ENCODE data around the gene GARIN5B. TPM values are rescaled to one million over a fixed set of nuclear protein-coding genes. Genes with fewer than 3 reads are reported as not detected.

GARIN5B gene
- total RNA-seq, 1 donor from 2014 or later, result not detected

GRCh38 chr19:55370305-55370988 is 7.4 kb upstream of the GARIN5B start, which contains the start of gene IL11:
Gene IL11, minus strand, starts transcription at chr19:55370463. Its CDS starts 153 bp downstream, at chr19:55370310.
- no peak within 1 kb of the TSS for H3K9ac ChIP-seq (ENCODE audit: low read depth in 1 of 3, low read length in 3 of 3)
- H3K4me3 ChIP-seq (ENCODE audit: low read length in 3 of 3), result peak within 1 kb of the TSS in 1 of 3 donors; percentile 40
- peaks cover 0 to 4% (median 0%) of the 10 kb centered on the region in 3 donors for H3K4me1 ChIP-seq (ENCODE audit: control insufficient read depth in 3 of 3, insufficient read depth in 3 of 3, low read length in 3 of 3)
- no peaks in the 10 kb centered on the region for H3K36me3 ChIP-seq (ENCODE audit: control insufficient read depth in 3 of 3, insufficient read depth in 3 of 3, low read length in 3 of 3)
- peaks cover 56 to 62% (median 58%) of the 10 kb centered on the region in 3 donors for H3K27me3 ChIP-seq (ENCODE audit: control insufficient read depth in 3 of 3, insufficient read depth in 3 of 3, low read length in 3 of 3)
- no peaks in the 10 kb centered on the region for H3K9me3 ChIP-seq (ENCODE audit: control insufficient read depth in 3 of 3, low read length in 3 of 3)
- H3K27ac ChIP-seq (ENCODE audit: low read depth, low read length), result no peak within 1 kb of the TSS

GRCh38 chr19:55369653-55370304 is 6.7 kb upstream of the GARIN5B start:
- no peaks in the 10 kb centered on the region for H3K36me3 ChIP-seq (ENCODE audit: control insufficient read depth in 3 of 3, insufficient read depth in 3 of 3, low read length in 3 of 3)
- H3K9me3 ChIP-seq (ENCODE audit: control insufficient read depth in 3 of 3, low read length in 3 of 3), result no peaks in the 10 kb centered on the region
- peak overlapping the region in 1 of 3 donors; percentile 40 for H3K4me3 ChIP-seq (ENCODE audit: low read length in 3 of 3)
- peaks cover 51 to 59% (median 55%) of the 10 kb centered on the region in 3 donors for H3K27me3 ChIP-seq (ENCODE audit: control insufficient read depth in 3 of 3, insufficient read depth in 3 of 3, low read length in 3 of 3)
- peaks cover 0 to 4% (median 0%) of the 10 kb centered on the region in 3 donors for H3K4me1 ChIP-seq (ENCODE audit: control insufficient read depth in 3 of 3, insufficient read depth in 3 of 3, low read length in 3 of 3)
- no peak overlapping the region for H3K9ac ChIP-seq (ENCODE audit: low read depth in 1 of 3, low read length in 3 of 3)
- H3K27ac ChIP-seq (ENCODE audit: low read depth, low read length), result no peak overlapping the region

GRCh38 chr19:55368701-55369563 is 5.9 kb upstream of the GARIN5B start:
- Histone ChIP-seq H3K27ac (ENCODE audit: low read depth, low read length) (no peak overlapping the region), H3K4me3 (ENCODE audit: low read length in 3 of 3) (no peak overlapping the region), H3K9ac (ENCODE audit: low read depth in 1 of 3, low read length in 3 of 3) (no peak overlapping the region), H3K9me3 (ENCODE audit: control insufficient read depth in 3 of 3, low read length in 3 of 3) (no peaks in the 10 kb centered on the region), H3K27me3 (ENCODE audit: control insufficient read depth in 3 of 3, insufficient read depth in 3 of 3, low read length in 3 of 3) (peaks cover 48 to 53% (median 52%) of the 10 kb centered on the region in 3 donors), H3K36me3 (ENCODE audit: control insufficient read depth in 3 of 3, insufficient read depth in 3 of 3, low read length in 3 of 3) (no peaks in the 10 kb centered on the region), H3K4me1 (ENCODE audit: control insufficient read depth in 3 of 3, insufficient read depth in 3 of 3, low read length in 3 of 3) (peaks cover 0 to 3% (median 0%) of the 10 kb centered on the region in 3 donors)

GRCh38 chr19:55368106-55368505 is 5.0 kb upstream of the GARIN5B start:
- no peaks in the 10 kb centered on the region for H3K36me3 ChIP-seq (ENCODE audit: control insufficient read depth in 3 of 3, insufficient read depth in 3 of 3, low read length in 3 of 3)
- peaks cover 0 to 3% (median 0%) of the 10 kb centered on the region in 3 donors for H3K4me1 ChIP-seq (ENCODE audit: control insufficient read depth in 3 of 3, insufficient read depth in 3 of 3, low read length in 3 of 3)
- no peaks in the 10 kb centered on the region for H3K9me3 ChIP-seq (ENCODE audit: control insufficient read depth in 3 of 3, low read length in 3 of 3)
- no peak overlapping the region for H3K27ac ChIP-seq (ENCODE audit: low read depth, low read length)
- no peak overlapping the region for H3K4me3 ChIP-seq (ENCODE audit: low read length in 3 of 3)
- H3K27me3 ChIP-seq (ENCODE audit: control insufficient read depth in 3 of 3, insufficient read depth in 3 of 3, low read length in 3 of 3), result peaks cover 42 to 47% (median 47%) of the 10 kb centered on the region in 3 donors
- no peak overlapping the region for H3K9ac ChIP-seq (ENCODE audit: low read depth in 1 of 3, low read length in 3 of 3)

GRCh38 chr19:55366790-55367189 is 3.7 kb upstream of the GARIN5B start:
- Histone ChIP-seq H3K9me3 (ENCODE audit: control insufficient read depth in 3 of 3, low read length in 3 of 3) (no peaks in the 10 kb centered on the region), H3K4me3 (ENCODE audit: low read length in 3 of 3) (no peak overlapping the region), H3K36me3 (ENCODE audit: control insufficient read depth in 3 of 3, insufficient read depth in 3 of 3, low read length in 3 of 3) (no peaks in the 10 kb centered on the region), H3K27me3 (ENCODE audit: control insufficient read depth in 3 of 3, insufficient read depth in 3 of 3, low read length in 3 of 3) (peaks cover 31 to 36% (median 35%) of the 10 kb centered on the region in 3 donors), H3K9ac (ENCODE audit: low read depth in 1 of 3, low read length in 3 of 3) (no peak overlapping the region), H3K4me1 (ENCODE audit: control insufficient read depth in 3 of 3, insufficient read depth in 3 of 3, low read length in 3 of 3) (peaks cover 0 to 3% (median 0%) of the 10 kb centered on the region in 3 donors), H3K27ac (ENCODE audit: low read depth, low read length) (no peak overlapping the region)

GRCh38 chr19:55365964-55366363 is 2.9 kb upstream of the GARIN5B start:
- Histone ChIP-seq H3K27me3 (ENCODE audit: control insufficient read depth in 3 of 3, insufficient read depth in 3 of 3, low read length in 3 of 3) (peaks cover 25 to 33% (median 29%) of the 10 kb centered on the region in 3 donors), H3K36me3 (ENCODE audit: control insufficient read depth in 3 of 3, insufficient read depth in 3 of 3, low read length in 3 of 3) (no peaks in the 10 kb centered on the region), H3K9me3 (ENCODE audit: control insufficient read depth in 3 of 3, low read length in 3 of 3) (no peaks in the 10 kb centered on the region), H3K9ac (ENCODE audit: low read depth in 1 of 3, low read length in 3 of 3) (no peak overlapping the region), H3K27ac (ENCODE audit: low read depth, low read length) (no peak overlapping the region), H3K4me1 (ENCODE audit: control insufficient read depth in 3 of 3, insufficient read depth in 3 of 3, low read length in 3 of 3) (peaks cover 0 to 3% (median 0%) of the 10 kb centered on the region in 3 donors), H3K4me3 (ENCODE audit: low read length in 3 of 3) (no peak overlapping the region)

- peaks cover 20 to 29% (median 24%) of the 10 kb centered on the region in 3 donors for H3K27me3 ChIP-seq (ENCODE audit: control insufficient read depth in 3 of 3, insufficient read depth in 3 of 3, low read length in 3 of 3)
- H3K9ac ChIP-seq (ENCODE audit: low read depth in 1 of 3, low read length in 3 of 3), result no peak overlapping the region
- no peak overlapping the region for H3K4me3 ChIP-seq (ENCODE audit: low read length in 3 of 3)
- H3K36me3 ChIP-seq (ENCODE audit: control insufficient read depth in 3 of 3, insufficient read depth in 3 of 3, low read length in 3 of 3), result no peaks in the 10 kb centered on the region
- H3K27ac ChIP-seq (ENCODE audit: low read depth, low read length), result no peak overlapping the region
- peaks cover 0 to 3% (median 0%) of the 10 kb centered on the region in 3 donors for H3K4me1 ChIP-seq (ENCODE audit: control insufficient read depth in 3 of 3, insufficient read depth in 3 of 3, low read length in 3 of 3)
- no peaks in the 10 kb centered on the region for H3K9me3 ChIP-seq (ENCODE audit: control insufficient read depth in 3 of 3, low read length in 3 of 3)
Observed at GRCh38 chr19:55365245-55365644, 2.2 kb upstream of the GARIN5B start.

GRCh38 chr19:55362174-55362989 is 678 bp downstream of the GARIN5B start:
- H3K9ac ChIP-seq (ENCODE audit: low read depth in 1 of 3, low read length in 3 of 3), result no peak overlapping the region
- H3K27ac ChIP-seq (ENCODE audit: low read depth, low read length), result no peak overlapping the region
- H3K27me3 ChIP-seq (ENCODE audit: control insufficient read depth in 3 of 3, insufficient read depth in 3 of 3, low read length in 3 of 3), result peaks cover 5 to 11% (median 7%) of the 10 kb centered on the region in 3 donors
- H3K4me3 ChIP-seq (ENCODE audit: low read length in 3 of 3), result no peak overlapping the region
- H3K4me1 ChIP-seq (ENCODE audit: control insufficient read depth in 3 of 3, insufficient read depth in 3 of 3, low read length in 3 of 3), result no peaks in the 10 kb centered on the region
- H3K9me3 ChIP-seq (ENCODE audit: control insufficient read depth in 3 of 3, low read length in 3 of 3), result no peaks in the 10 kb centered on the region
- H3K36me3 ChIP-seq (ENCODE audit: control insufficient read depth in 3 of 3, insufficient read depth in 3 of 3, low read length in 3 of 3), result no peaks in the 10 kb centered on the region

GRCh38 chr19:55360902-55361301 is 2.2 kb downstream of the GARIN5B start:
- H3K9ac ChIP-seq (ENCODE audit: low read depth in 1 of 3, low read length in 3 of 3), result no peak overlapping the region
- H3K4me1 ChIP-seq (ENCODE audit: control insufficient read depth in 3 of 3, insufficient read depth in 3 of 3, low read length in 3 of 3), result no peaks in the 10 kb centered on the region
- no peaks in the 10 kb centered on the region for H3K9me3 ChIP-seq (ENCODE audit: control insufficient read depth in 3 of 3, low read length in 3 of 3)
- H3K4me3 ChIP-seq (ENCODE audit: low read length in 3 of 3), result no peak overlapping the region
- no peak overlapping the region for H3K27ac ChIP-seq (ENCODE audit: low read depth, low read length)
- peaks cover 11 to 12% (median 12%) of the 10 kb centered on the region in 3 donors for H3K27me3 ChIP-seq (ENCODE audit: control insufficient read depth in 3 of 3, insufficient read depth in 3 of 3, low read length in 3 of 3)
- H3K36me3 ChIP-seq (ENCODE audit: control insufficient read depth in 3 of 3, insufficient read depth in 3 of 3, low read length in 3 of 3), result no peaks in the 10 kb centered on the region
